NCI-H2029 (cell line): Measurements from ENCODE around the gene ALKBH2.

Experiments
- DNase-seq: peaks from one replicate; lab custom pipeline; 2025; lab: John Stamatoyannopoulos, UW

ALKBH2 gene

GRCh38 chr12:109113661-109114321 lies 20.5 kb upstream of the ALKBH2 start:
- no peak for DNase-seq

DNA sequence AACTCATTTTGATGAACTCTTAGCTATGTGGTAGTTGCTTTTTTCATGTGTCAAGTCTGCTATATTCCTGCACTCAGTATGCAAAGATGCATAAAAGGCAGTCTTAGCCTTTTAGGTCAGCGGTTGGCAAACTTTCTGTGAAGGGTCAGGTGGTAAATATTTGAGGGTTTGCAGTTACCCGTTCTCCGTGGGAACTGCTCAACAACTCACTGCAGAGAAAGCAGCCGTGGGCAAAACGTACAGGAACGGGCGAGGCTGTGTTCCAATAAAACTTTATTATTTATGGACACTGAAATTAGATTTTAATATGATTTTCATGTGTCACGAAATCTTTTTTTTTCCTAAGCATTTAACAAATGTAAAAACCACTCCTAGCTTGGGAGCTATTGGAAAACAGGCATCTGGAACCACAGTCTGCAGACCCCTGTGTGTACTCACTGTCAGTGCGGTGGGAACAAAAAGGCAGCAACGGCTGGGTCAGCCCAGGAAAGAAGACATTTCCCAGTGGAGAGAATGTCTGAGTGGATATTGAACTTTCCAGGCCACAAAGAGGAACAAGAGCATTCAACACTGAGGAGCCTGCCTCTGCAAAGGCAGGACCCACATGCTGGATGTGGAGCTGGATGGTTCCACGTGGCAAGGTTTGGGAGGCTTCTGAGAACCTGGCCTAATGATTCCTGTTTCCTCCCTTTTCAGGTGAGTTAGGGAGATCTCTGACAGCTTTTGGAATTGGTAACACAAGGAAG lies 19.6 kb upstream of the ALKBH2 start:
- DNase-seq: no peak

DNA sequence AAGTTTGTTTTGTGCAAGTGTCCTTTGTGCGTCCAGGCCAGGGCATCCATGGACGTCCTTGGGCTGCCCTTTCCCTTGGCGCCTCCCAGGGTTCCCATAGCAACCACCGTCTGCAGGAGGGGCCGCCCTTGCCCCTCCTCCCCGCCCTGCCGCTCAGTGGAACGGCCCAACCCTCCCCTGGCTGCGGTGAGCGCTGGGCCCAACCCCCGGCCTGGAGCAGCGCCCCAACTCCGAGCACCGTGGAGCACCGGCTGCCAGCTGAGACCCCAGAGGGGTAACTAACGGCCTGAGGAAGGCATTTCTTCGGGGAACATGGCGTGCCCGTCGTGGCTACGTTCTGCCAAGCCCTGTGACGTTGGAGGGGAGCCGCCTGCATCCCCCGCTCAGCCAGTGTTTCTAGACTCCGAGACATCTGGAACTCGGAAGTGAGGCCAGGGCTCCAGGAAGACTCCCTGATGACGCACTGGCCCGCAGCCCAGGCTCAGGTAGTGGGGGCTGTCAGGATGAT lies 17.8 kb upstream of the ALKBH2 start:
- peak; percentile 47 for DNase-seq

DNA sequence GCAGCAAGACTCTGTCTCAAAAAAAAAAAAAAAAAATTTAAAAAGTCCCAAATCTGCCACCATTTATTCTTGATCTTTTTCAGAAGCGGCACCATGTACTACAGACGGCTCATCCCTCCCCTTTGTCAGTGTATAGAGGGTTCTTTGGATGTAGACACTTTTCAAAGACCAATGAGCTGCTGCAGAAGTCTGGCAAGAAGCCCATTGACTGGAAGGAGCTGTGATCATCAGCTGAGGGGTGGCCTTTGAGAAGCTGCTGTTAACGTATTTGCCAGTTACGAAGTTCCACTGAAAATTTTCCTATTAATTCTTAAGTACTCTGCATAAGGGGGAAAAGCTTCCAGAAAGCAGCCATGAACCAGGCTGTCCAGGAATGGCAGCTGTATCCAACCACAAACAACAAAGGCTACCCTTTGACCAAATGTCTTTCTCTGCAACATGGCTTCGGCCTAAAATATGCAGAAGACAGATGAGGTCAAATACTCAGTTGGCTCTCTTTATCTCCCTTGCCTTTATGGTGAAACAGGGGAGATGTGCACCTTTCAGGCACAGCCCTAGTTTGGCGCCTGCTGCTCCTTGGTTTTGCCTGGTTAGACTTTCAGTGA lies 16.6 kb upstream of the ALKBH2 start:
- no peak for DNase-seq

GRCh38 chr12:109105176-109105575 lies 11.9 kb upstream of the ALKBH2 start:
- no peak for DNase-seq

GRCh38 chr12:109102491-109102890 lies 9.2 kb upstream of the ALKBH2 start:
- DNase-seq: no peak

DNA sequence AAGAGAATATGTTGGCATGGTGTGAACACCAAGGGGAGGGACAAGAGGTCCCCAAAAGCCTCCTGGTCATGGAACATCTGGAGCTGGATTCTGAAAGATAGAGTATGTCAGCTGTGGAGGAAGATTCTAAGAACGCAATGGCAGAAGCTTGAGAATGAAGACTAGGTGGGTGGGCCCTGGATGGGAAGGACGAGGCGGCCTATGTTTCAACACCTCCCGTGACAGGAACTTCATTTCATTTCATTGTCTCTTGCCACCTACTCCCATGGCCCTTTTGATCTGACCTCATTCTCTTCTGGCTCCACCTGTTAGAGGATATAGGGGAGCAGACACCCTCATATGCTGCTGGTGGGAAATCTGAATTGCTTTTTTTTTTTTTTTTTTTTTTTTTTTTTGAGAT lies 7.5 kb upstream of the ALKBH2 start:
- no peak for DNase-seq

GRCh38 chr12:109099431-109100020 lies 6.3 kb upstream of the ALKBH2 start:
- DNase-seq: no peak

- no peak for DNase-seq
Observed at GRCh38 chr12:109098651-109099050, 5.4 kb upstream of the ALKBH2 start.

GRCh38 chr12:109098183-109098604 lies 4.9 kb upstream of the ALKBH2 start:
- DNase-seq: peak; percentile 56

- peak; percentile 96 for DNase-seq
Observed at GRCh38 chr12:109097435-109098182, 4.3 kb upstream of the ALKBH2 start, which contains the start of gene UNG. UNG (plus strand) TSS chr12:109097597; CDS start chr12:109097680, 83 bp downstream.

- no peak for DNase-seq
Observed at GRCh38 chr12:109097140-109097434, 3.8 kb upstream of the ALKBH2 start.

DNA sequence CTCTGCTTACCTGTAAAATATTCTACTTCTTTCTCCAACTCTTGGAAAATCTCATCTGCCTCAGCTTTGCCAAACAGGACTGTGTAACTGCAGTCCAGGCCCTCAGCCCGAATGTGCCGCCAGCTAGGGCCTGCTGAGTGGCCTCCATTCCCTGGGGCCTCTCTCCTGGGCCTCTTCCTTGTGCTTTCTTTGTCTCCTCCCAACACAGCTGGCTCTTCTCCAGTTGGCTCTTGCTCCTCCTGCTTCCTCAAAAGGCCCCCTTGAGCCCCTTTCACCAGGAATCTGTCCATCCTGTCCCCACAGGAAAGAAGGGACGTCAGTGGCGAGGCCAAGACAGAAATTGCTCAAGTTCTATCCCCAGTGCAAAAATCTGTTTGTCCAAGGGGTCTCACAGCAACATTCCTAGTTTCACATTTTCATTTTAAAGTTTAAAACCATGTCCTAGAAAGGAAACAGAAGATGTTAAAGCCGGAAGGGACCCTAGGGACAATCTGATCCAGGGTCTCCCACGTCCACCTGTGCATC lies 713 bp downstream of the ALKBH2 start:
- DNase-seq: peak; percentile 21

DNA sequence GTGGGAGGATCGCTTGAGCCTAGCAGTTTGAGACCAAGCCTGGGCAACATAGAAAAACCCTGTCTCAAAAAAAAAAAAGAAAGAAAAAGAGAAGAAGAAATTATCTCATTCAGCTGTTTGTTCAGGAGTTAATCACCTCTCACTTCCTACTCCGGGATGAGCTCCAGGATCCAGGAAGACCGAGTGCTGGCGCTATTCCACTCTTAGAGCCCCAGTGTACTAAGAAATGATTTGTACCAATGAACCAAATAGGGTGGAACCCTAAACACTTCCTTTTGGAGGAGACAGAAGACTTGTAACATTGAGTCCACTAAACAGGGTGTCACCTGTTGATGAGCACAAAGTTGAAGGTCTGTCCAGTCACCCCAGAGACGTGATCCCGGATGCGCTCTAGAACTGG lies 3.6 kb downstream of the ALKBH2 start:
- no peak for DNase-seq

DNA sequence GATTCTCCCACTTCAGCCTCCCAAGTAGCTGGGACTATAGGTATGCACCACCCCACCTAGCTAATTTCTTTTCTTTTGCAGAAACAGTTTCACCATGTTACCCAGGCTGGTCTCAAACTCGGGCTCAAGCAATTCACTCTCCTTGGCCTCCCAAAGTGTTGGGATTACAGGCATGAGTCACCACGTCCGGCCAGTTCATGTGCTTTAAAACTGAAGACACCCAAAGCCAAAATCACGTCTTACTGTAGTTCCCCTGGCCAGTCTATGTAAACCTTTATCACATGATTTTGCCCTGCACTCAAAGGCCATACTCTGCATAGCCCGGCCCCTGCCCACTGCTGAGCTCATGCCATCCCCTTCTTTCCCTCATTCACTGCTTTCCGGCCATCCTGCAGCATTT lies 4.5 kb downstream of the ALKBH2 start:
- no peak for DNase-seq

- no peak for DNase-seq
Observed at GRCh38 chr12:109087250-109087649, 6.0 kb downstream of the ALKBH2 start.

DNA sequence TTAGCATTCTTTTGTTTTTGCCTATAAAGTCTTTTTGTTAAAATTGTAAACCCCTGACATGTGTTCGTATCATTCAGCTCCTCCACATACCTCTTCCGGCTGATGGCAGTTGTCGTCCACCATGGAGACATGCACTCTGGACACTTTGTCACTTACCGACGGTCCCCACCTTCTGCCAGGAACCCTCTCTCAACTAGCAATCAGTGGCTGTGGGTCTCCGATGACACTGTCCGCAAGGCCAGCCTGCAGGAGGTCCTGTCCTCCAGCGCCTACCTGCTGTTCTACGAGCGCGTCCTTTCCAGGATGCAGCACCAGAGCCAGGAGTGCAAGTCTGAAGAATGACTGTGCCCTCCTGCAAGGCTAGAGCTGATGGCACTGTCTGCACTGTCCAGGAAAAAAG lies 7.7 kb downstream of the ALKBH2 start:
- DNase-seq: no peak

DNA sequence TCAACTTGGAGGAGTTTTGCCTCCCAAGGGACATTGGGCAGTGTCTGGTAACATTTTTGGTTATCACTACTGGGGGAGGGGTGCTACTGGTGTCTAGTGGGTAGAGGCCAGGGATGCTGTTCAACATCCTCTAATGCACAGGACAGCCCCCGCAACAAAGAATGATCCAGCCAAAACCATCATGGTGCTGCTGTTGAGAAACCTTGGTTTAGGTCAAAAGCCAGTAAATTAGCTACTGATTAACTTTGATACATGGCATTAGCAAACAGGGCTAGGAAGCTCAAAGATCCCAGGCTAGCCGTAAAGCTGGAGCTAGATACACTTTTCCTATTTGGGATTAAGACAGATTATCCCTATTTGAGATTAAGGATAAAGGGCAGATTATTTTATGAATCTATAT lies 8.8 kb downstream of the ALKBH2 start:
- DNase-seq: no peak

DNA sequence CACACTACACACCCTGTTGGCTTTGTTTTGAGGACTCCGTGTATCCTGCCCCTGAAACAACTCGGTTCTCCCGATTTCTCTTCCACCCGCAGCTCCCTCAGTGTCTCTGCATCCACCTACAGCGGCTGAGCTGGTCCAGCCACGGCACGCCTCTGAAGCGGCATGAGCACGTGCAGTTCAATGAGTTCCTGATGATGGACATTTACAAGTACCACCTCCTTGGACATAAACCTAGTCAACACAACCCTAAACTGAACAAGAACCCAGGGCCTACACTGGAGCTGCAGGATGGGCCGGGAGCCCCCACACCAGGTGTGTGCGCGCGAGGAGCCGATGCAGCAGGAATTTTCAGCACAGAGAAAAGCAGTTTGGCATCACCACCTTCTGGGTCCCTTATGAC lies 10.5 kb downstream of the ALKBH2 start:
- no peak for DNase-seq

DNA sequence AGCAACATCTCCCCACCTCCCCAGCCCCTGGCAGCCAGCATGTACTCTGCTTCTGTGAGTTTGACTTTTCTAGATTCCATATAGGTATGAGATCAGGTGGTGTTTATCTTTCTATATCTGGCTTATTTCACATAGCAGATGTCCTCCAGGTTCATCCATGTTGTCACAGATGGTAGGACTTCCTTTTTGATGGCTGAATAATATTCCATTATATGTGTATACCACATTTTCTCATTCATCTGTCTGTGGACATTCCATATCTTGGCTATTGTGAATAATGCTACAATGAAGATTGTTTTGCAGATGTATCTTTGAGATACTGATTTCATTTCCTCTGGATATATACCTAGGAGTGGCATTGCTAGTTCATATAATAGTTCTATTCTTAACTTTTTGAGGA lies 18.4 kb downstream of the ALKBH2 start:
- DNase-seq: no peak

- DNase-seq: no peak
Observed at GRCh38 chr12:109069307-109070271, 23.7 kb downstream of the ALKBH2 start.
